Tibial nerve (tissue), 4 donors: ENCODE results near the gene ANKDD1B. TPM values are rescaled to one million over a fixed set of nuclear protein-coding genes. Genes with fewer than 3 reads are reported as not detected.

Source experiments
- DNase-seq, 2 donors: peaks; one replicate each; pipeline ENCODE4 v3.0.0-alpha.2; 2019; ENCODE audit warnings: low spot score in 2 of 2
- H3K27ac ChIP-seq, 4 donors: fragments of 200-600 bp; sonication (generic) in 3 of 4; one replicate each; pipeline ENCODE4 v1.5.1; 2017 to 2019; ENCODE audit warnings: mild to moderate bottlenecking in 1 of 4
- H3K27me3 ChIP-seq, 2 donors: fragments of 200-600 bp; sonication (generic) in 1 of 2; one replicate each; pipeline versions ENCODE4 v1.5.1 to v1.6.0; 2017 to 2019
- H3K36me3 ChIP-seq, 3 donors: fragments of 200-600 bp; sonication (generic); one replicate each; pipeline ENCODE4 v1.5.1; 2018 to 2019
- H3K4me1 ChIP-seq, 4 donors: fragments of 200-600 bp; sonication (generic) in 3 of 4; one replicate each; pipeline ENCODE4 v1.5.1; 2017 to 2019
- H3K4me3 ChIP-seq, 4 donors: fragments of 200-600 bp; sonication (generic) in 3 of 4; one replicate each; pipeline ENCODE4 v1.5.1; 2017 to 2019; ENCODE audit warnings: mild to moderate bottlenecking in 1 of 4, moderate library complexity in 1 of 4
- H3K9me3 ChIP-seq, 4 donors: fragments of 200-600 bp; sonication (generic) in 3 of 4; one replicate each; pipeline ENCODE4 v1.5.1; 2017 to 2019
- CTCF ChIP-seq, 5 experiments: fragments of 200-600 bp in 3 of 5; fragments of 450-650 bp in 2 of 5; sonication (generic) in 3 of 5; IDR thresholded peaks; one replicate each; pipeline ENCODE4 v1.5.1; 2016 to 2019; ENCODE audit warnings: antibody characterized with exemption in 5 of 5, mild to moderate bottlenecking in 3 of 5, moderate library complexity in 2 of 5
- EP300 ChIP-seq, 2 donors: sonication (generic); formaldehyde crosslinking; IDR thresholded peaks; one replicate each; pipeline ENCODE4 v1.6.1; 2017; ENCODE audit warnings: antibody characterized with exemption in 2 of 2, mild to moderate bottlenecking in 1 of 2
- POLR2A ChIP-seq, 2 donors: fragments of 450-650 bp; IDR thresholded peaks; one replicate each; pipeline ENCODE4 v1.6.1; 2017; ENCODE audit warnings: antibody characterized with exemption in 2 of 2, mild to moderate bottlenecking in 2 of 2, moderate library complexity in 2 of 2
- WGBS, 2 donors: methylation state at CpG; one replicate each; pipeline ENCODE4 v1.1.5; 2018; 5-methylcytosine and 5-hydroxymethylcytosine counted together
- total RNA-seq, 4 donors: library from RNA; depleted of rRNA; stranded (reverse); fragments of >200 nt; gene quantifications; one replicate each; pipeline ENCODE4 v1.1.0, GENCODE V29; 2016

The ANKDD1B gene
- total RNA-seq, 4 donors from 2014 or later: 0.63 to 3.9 (median 1.3) TPM

DNA sequence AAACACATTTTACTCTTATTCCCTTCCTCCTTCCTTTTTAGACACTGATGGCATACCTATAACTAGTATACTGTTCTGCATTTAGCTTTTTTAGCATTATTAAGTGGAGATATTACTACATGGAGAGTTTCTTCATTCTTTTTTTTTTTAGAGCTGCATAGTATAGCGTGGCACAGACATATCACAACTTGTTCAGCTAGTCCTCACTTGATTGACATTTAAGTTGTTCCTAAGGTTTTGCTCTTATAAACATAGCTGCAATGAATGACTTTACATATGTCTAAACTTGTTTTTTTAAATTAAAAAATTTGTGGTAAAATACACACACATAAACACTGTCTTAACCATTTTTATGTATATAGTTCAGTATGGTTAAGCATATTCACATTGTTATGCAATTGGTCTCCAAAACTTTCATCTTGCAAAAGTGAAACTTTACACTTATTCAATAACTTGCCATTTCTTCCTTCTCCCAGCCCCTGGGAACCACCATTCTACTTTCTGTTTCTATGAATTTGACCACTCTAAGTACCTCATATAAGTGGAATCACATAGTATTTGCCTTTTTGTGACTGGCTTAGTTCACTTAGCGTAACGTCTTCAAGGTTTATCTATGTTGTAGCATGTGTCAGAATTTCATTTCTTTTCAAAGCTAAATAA, 48.7 kb downstream of the ANKDD1B start:
- Histone ChIP-seq H3K27me3 (no peaks in the 10 kb centered on the region), H3K4me3 (no peak overlapping the region), H3K27ac (no peak overlapping the region), H3K4me1 (peaks cover 0 to 11% (median 7%) of the 10 kb centered on the region in 4 donors), H3K9me3 (no peaks in the 10 kb centered on the region), H3K36me3 (no peaks in the 10 kb centered on the region)
- TF ChIP-seq CTCF (IDR thresholded peaks at IDR 0.05) (no peak), POLR2A (IDR thresholded peaks at IDR 0.05) (no peak), EP300 (IDR thresholded peaks at IDR 0.05) (no peak)
- WGBS, 2 donors: 87 to 92% methylated on average over 3 of the region's 3 CpGs
- no peak for DNase-seq

DNA sequence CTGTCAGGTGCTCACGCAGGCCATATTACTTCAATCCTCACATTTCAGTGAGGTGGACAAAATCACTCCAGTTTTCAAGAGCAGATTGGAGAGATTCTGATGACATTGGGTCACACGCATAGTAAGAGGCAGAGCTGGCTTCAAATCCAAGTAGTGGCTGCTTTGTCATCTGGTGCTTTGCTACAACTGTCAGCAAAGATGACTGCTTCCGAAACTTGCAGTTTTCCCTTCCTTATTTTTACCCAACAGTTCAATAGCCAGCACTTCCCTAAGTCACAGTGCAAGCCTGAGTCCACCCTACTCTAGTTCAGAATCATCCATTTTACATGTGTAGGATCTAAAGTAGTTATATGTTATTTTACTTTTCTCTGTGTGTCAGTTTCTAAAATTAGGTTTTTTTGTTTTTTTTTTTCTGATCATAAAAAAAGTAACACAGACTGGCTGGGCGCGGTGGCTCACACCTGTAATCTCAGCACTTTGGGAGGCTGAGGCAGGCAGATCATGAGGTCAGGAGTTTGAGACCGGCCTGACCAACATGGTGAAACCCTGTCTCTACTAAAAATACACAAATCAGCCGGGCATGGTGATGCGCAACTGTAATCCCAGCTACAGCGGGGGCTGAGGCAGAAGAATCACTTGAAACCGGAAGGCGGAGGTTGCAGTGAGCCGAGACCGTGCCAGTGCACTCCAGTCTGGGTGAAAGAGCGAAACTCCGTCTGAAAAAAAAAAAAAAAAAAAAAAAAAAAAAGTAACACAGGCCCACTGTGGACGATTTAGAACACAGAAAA, 49.6 kb downstream of the ANKDD1B start:
- no peak overlapping the region for H3K27ac ChIP-seq
- no peaks in the 10 kb centered on the region for H3K27me3 ChIP-seq
- H3K9me3 ChIP-seq: no peaks in the 10 kb centered on the region
- H3K4me3 ChIP-seq: no peak overlapping the region
- 83 to 85% methylated on average over 16 of the region's 16 CpGs for WGBS, 2 donors
- H3K36me3 ChIP-seq: no peaks in the 10 kb centered on the region
- no peak for TF ChIP-seq CTCF (IDR thresholded peaks at IDR 0.05)
- TF ChIP-seq EP300 (IDR thresholded peaks at IDR 0.05): no peak
- TF ChIP-seq POLR2A (IDR thresholded peaks at IDR 0.05): no peak
- DNase-seq: no peak
- H3K4me1 ChIP-seq: peaks cover 0 to 11% (median 6%) of the 10 kb centered on the region in 4 donors

GRCh38 chr5:75662061-75662460, 50.8 kb downstream of the ANKDD1B start:
- no peak overlapping the region for H3K27ac ChIP-seq
- no peaks in the 10 kb centered on the region for H3K9me3 ChIP-seq
- WGBS, 2 donors: 92 to 98% methylated on average over 2 of the region's 2 CpGs
- TF ChIP-seq EP300 (IDR thresholded peaks at IDR 0.05): no peak
- TF ChIP-seq POLR2A (IDR thresholded peaks at IDR 0.05): no peak
- no peak for TF ChIP-seq CTCF (IDR thresholded peaks at IDR 0.05)
- H3K4me1 ChIP-seq: peaks cover 0 to 2% (median under 1%) of the 10 kb centered on the region in 4 donors
- H3K27me3 ChIP-seq: no peaks in the 10 kb centered on the region
- no peak for DNase-seq
- H3K36me3 ChIP-seq: no peaks in the 10 kb centered on the region
- no peak overlapping the region for H3K4me3 ChIP-seq

GRCh38 chr5:75663579-75664284, 52.5 kb downstream of the ANKDD1B start:
- DNase-seq: no peak
- H3K4me1 ChIP-seq: peaks cover 0 to 5% (median 0%) of the 10 kb centered on the region in 4 donors
- no peak overlapping the region for H3K4me3 ChIP-seq
- H3K36me3 ChIP-seq: no peaks in the 10 kb centered on the region
- H3K9me3 ChIP-seq: no peaks in the 10 kb centered on the region
- WGBS, 2 donors: 54 to 73% methylated on average over 12 of the region's 12 CpGs
- no peak overlapping the region for H3K27ac ChIP-seq
- H3K27me3 ChIP-seq: no peaks in the 10 kb centered on the region
- no peak for TF ChIP-seq EP300 (IDR thresholded peaks at IDR 0.05)
- no peak for TF ChIP-seq CTCF (IDR thresholded peaks at IDR 0.05)
- no peak for TF ChIP-seq POLR2A (IDR thresholded peaks at IDR 0.05)
